OCI-LY7 (cell line): Measurements from ENCODE around the gene MUC3A.

Experiments used
- CTCF ChIP-seq: fragments of 200-600 bp; sonication (generic); conservative IDR thresholded peaks from 2 replicates; pipeline ENCODE4 v1.5.1; 2014; ENCODE audit warnings: mild to moderate bottlenecking, antibody characterized with exemption, low read length, moderate library complexity, mixed read lengths
- EZH2phosphoT487 ChIP-seq: fragments of 200-600 bp; sonication (generic); IDR thresholded peaks from 2 replicates; pipeline ENCODE4 v1.6.1; 2018; ENCODE audit warnings: low read depth, borderline replicate concordance, mild to moderate bottlenecking, mixed run types, antibody characterized with exemption, low read length, moderate library complexity, mixed read lengths

DNA sequence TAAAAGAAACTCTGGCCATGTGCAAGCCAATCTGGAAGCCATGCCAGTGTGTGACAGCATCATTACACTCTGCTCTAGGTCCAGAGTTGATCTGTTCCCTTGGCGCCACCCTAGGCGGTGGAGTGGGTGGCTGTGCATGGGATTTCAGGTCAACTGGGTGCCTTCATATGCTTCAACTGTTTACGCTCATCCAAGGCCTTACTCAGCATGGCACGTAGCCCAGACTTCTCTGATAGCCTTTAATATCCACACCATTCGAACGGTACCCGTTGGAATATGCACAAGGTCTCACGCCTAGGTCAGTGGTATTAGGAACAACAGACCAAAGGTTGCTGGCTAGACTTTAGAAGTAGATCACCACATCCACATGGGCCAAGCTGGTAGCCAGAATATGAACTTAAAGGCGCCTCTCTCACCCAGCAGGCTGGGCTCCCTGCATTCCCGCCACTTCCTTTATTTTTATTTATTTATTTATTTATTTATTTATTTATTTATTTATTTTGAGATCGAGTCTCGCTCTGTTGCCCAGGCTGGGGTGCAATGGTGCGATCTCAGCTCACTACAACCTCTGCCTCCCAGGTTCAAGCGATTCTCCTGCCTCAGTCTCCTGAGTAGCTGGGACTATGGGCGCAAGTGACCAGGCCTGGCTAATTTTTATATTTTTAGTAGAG is 35.0 kb upstream of the MUC3A start:
- no peak for TF ChIP-seq CTCF
- no peak for TF ChIP-seq EZH2phosphoT487
